ENCODE data around the gene INSC. TPM values are rescaled to one million over a fixed set of nuclear protein-coding genes. Genes with fewer than 3 reads are reported as not detected.

Gene INSC
- total RNA-seq, 4 donors from 2014 or later = 4.4 to 18.8 (median 7.8) TPM

DNA sequence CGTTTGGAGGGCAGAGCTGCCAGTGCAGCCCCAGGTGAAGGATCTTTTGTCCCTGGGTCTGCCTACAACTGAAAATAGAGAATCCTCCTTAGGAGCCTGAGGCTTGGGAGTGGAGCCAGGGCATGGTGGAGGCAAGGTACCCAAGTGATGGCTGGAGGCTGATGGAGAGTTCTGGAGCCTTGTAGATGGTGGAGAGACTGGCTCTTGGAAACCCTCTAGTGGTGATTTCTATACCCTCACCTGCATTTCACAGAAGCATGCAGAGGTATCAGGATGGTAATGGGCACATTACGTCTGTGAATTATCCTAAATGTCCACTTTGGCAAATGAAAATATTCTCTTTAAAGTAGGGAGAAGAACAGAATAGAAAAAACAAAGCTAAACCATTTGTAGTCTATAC, 44.4 kb downstream of the INSC start:
- peaks cover 0 to 15% (median 2%) of the 10 kb centered on the region in 4 donors for H3K4me1 ChIP-seq
- no peaks in the 10 kb centered on the region for H3K27me3 ChIP-seq
- no peaks in the 10 kb centered on the region for H3K9me3 ChIP-seq
- 55 to 56% methylated on average over 2 of the region's 2 CpGs for WGBS, 2 donors
- DNase-seq (ENCODE audit: low spot score in 2 of 2) = no peak
- no peaks in the 10 kb centered on the region for H3K36me3 ChIP-seq
- H3K27ac ChIP-seq = no peak overlapping the region
- TF ChIP-seq POLR2A (IDR thresholded peaks at IDR 0.05) = no peak
- TF ChIP-seq, protein P1, sequence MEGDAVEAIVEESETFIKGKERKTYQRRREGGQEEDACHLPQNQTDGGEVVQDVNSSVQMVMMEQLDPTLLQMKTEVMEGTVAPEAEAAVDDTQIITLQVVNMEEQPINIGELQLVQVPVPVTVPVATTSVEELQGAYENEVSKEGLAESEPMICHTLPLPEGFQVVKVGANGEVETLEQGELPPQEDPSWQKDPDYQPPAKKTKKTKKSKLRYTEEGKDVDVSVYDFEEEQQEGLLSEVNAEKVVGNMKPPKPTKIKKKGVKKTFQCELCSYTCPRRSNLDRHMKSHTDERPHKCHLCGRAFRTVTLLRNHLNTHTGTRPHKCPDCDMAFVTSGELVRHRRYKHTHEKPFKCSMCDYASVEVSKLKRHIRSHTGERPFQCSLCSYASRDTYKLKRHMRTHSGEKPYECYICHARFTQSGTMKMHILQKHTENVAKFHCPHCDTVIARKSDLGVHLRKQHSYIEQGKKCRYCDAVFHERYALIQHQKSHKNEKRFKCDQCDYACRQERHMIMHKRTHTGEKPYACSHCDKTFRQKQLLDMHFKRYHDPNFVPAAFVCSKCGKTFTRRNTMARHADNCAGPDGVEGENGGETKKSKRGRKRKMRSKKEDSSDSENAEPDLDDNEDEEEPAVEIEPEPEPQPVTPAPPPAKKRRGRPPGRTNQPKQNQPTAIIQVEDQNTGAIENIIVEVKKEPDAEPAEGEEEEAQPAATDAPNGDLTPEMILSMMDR (IDR thresholded peaks at IDR 0.05) = peak in 1 of 5 experiments; percentile 10
- H3K4me3 ChIP-seq = no peak overlapping the region

DNA sequence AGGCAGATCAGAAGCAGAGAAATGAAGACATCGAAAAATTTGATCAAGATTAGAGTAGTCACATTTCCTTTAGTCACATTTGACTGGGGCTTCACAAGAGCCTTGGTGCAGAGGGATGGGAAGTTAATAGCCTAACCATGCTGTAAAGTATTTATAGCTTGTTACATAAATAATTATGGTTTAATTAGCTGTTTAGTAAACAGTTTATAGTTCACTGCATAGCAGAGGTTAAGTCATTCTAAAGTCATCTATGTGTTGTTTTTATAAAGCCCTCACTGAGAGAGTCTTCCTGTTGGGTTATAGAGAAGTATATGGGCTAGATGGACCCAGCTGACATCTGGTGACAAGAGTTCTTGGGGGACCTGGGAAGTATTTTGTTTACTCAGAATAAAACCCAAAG, 47.1 kb downstream of the INSC start:
- Histone ChIP-seq H3K4me3 (no peak overlapping the region), H3K4me1 (peaks cover 0 to 15% (median 2%) of the 10 kb centered on the region in 4 donors), H3K9me3 (no peaks in the 10 kb centered on the region), H3K27me3 (no peaks in the 10 kb centered on the region), H3K36me3 (no peaks in the 10 kb centered on the region), H3K27ac (no peak overlapping the region)
- no peak for DNase-seq (ENCODE audit: low spot score in 2 of 2)
- whole genome bisulfite sequencing, 2 donors = 70 to 86% methylated on average over 1 of the region's 1 CpG
- no peak for TF ChIP-seq EP300 (IDR thresholded peaks at IDR 0.05)
- no peak for TF ChIP-seq POLR2A (IDR thresholded peaks at IDR 0.05)
- TF ChIP-seq, protein P1 (IDR thresholded peaks at IDR 0.05) = no peak

DNA sequence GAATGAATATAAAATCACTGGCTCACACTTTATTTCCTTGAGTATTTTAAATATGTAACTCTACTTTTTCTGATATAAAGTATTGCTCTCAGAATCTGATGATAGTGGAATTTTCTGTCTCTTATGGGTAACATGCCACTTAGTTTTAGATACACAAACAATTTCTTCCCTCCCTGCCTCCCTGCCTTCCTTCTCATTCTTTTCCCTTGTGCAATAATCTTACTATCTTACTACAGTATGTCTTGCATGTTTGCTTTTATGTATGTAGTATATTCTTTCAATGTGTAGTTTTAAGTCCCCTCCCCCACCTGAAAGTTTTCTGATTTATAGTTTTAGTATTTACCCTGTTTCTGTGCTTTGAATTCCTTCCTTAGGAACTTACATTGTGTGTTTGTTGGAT, 48.4 kb downstream of the INSC start:
- no peak overlapping the region for H3K27ac ChIP-seq
- H3K27me3 ChIP-seq = no peaks in the 10 kb centered on the region
- DNase-seq (ENCODE audit: low spot score in 2 of 2) = no peak
- peaks cover 0 to 10% (median 2%) of the 10 kb centered on the region in 4 donors for H3K4me1 ChIP-seq
- H3K36me3 ChIP-seq = no peaks in the 10 kb centered on the region
- no peak overlapping the region for H3K4me3 ChIP-seq
- no peaks in the 10 kb centered on the region for H3K9me3 ChIP-seq
- TF ChIP-seq, protein P1 (IDR thresholded peaks at IDR 0.05) = no peak
- no peak for TF ChIP-seq EP300 (IDR thresholded peaks at IDR 0.05)
- no peak for TF ChIP-seq POLR2A (IDR thresholded peaks at IDR 0.05)

DNA sequence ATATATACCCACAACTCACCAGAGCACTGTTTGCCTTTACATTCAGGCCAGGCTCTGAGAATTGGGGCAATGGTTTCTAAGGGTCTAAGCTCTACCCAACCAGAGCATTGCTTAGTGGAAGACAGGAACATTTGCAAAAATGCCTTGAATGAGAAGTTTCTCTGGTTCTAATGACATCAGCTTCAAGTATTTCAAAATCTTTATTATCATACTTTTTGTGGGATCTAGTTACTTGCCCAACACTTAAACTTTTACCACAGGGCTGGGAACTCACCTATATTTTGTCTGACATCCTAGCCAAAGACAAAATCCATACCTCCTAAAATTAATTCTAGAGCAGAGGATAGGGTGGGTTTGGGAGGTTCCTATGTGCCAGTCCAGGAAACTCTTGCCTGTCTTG, 51.5 kb downstream of the INSC start:
- TF ChIP-seq, protein P1 (IDR thresholded peaks at IDR 0.05) = no peak
- TF ChIP-seq EP300 (IDR thresholded peaks at IDR 0.05) (no peak), POLR2A (IDR thresholded peaks at IDR 0.05) (no peak)
- no peaks in the 10 kb centered on the region for H3K9me3 ChIP-seq
- no peaks in the 10 kb centered on the region for H3K4me1 ChIP-seq
- no peak overlapping the region for H3K4me3 ChIP-seq
- DNase-seq (ENCODE audit: low spot score in 2 of 2) = no peak
- no peak overlapping the region for H3K27ac ChIP-seq
- H3K36me3 ChIP-seq = no peaks in the 10 kb centered on the region
- H3K27me3 ChIP-seq = no peaks in the 10 kb centered on the region

DNA sequence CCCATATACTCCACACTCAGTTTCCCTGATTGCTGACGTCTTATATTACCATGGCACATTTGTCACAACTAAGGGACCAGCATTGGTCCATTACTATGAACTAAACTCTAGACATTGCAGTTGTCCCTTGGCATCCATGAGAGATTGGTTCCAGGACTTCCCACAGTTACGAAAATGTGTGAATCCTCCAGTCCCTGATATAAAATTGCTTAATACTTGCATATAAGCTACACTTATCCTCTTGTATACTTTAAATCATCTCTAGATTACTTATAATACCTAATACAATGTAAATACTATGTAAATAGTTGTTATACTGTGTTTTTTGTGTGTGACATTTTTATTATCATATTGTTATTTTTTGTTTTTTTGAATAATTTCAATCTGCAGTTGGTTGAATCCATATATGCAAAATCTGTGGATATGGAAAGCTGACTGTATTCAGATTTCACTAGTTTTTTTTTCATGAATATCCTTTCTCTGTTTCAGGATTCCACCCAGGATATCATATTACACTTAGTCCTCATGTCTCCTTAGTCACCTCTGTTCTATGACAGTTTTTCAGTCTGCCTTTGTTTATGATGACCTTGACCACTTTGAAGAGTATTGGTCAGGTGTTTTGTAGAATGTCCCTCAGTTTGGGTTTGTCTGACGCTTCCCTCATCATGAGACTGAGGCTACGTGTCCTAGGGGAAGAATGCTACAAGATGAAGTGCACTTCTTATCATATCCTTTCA, 55.3 kb downstream of the INSC start:
- TF ChIP-seq, protein P1 (IDR thresholded peaks at IDR 0.05) = no peak
- TF ChIP-seq POLR2A (IDR thresholded peaks at IDR 0.05) (no peak), EP300 (IDR thresholded peaks at IDR 0.05) (no peak)
- no peaks in the 10 kb centered on the region for H3K4me1 ChIP-seq
- WGBS, 2 donors = 75 to 88% methylated on average over 4 of the region's 4 CpGs

More for the DNA sequence above, 55.3 kb downstream of the INSC start:
- no peak overlapping the region for H3K4me3 ChIP-seq
- H3K27me3 ChIP-seq = no peaks in the 10 kb centered on the region
- no peak overlapping the region for H3K27ac ChIP-seq
- H3K9me3 ChIP-seq = no peaks in the 10 kb centered on the region
- H3K36me3 ChIP-seq = no peaks in the 10 kb centered on the region
- DNase-seq (ENCODE audit: low spot score in 2 of 2) = no peak

All from tibial nerve (tissue), 4 donors.